Stimulated activated CD8-positive, alpha-beta memory T cell treated with anti-CD3 and anti-CD28 coated beads, Interleukin-12 subunit alpha, Interleukin-12 subunit beta, amount 100 ng/mL, for 24 hours (primary cell): ENCODE results near the gene C11orf42.

Experiments
- DNase-seq: peaks from one replicate; pipeline ENCODE4 v3.0.0-alpha.2; 2020; ENCODE audit errors: extremely low read depth

C11orf42 gene

GRCh38 chr11:6205366-6205765 lies at the start of gene C11orf42:
Gene C11orf42, plus strand, starts transcription at chr11:6205557. Its CDS starts 59 bp downstream, at chr11:6205616.
- DNase-seq: no peak

- DNase-seq: no peak
These were observed 48.6 kb upstream of the C11orf42 start for GRCh38 chr11:6156628-6157359.

GRCh38 chr11:6170226-6170625 lies 35.1 kb upstream of the C11orf42 start, which contains the start of gene OR52B2:
Gene OR52B2, minus strand, starts transcription at chr11:6170326. Its CDS starts 0 bp downstream, at chr11:6170326.
- DNase-seq: no peak

GRCh38 chr11:6175440-6175839 lies 29.9 kb upstream of the C11orf42 start:
- no peak for DNase-seq

GRCh38 chr11:6191742-6192141 lies 13.6 kb upstream of the C11orf42 start:
- no peak for DNase-seq

GRCh38 chr11:6194065-6194581 lies 11.2 kb upstream of the C11orf42 start:
- no peak for DNase-seq

GRCh38 chr11:6196396-6196795 lies 9.0 kb upstream of the C11orf42 start:
- DNase-seq: no peak

- no peak for DNase-seq
These were observed 7.7 kb upstream of the C11orf42 start for GRCh38 chr11:6197466-6198200.

GRCh38 chr11:6199174-6199810 lies 6.1 kb upstream of the C11orf42 start, which contains the start of gene OR52W1:
Gene OR52W1, plus strand, starts transcription at chr11:6199224. Its CDS starts 0 bp downstream, at chr11:6199224.
- no peak for DNase-seq

- no peak for DNase-seq
These were observed 4.4 kb upstream of the C11orf42 start for GRCh38 chr11:6200975-6201374.

GRCh38 chr11:6201481-6201880 lies 3.9 kb upstream of the C11orf42 start:
- no peak for DNase-seq

GRCh38 chr11:6202041-6202440 lies 3.3 kb upstream of the C11orf42 start:
- DNase-seq: no peak

GRCh38 chr11:6203327-6203726 lies 2.0 kb upstream of the C11orf42 start:
- DNase-seq: no peak

- no peak for DNase-seq
These were observed 651 bp upstream of the C11orf42 start for GRCh38 chr11:6204706-6205105.

- no peak for DNase-seq
These were observed 1.3 kb downstream of the C11orf42 start for GRCh38 chr11:6206456-6207180.

GRCh38 chr11:6209801-6210200 lies 4.4 kb downstream of the C11orf42 start:
- DNase-seq: no peak

GRCh38 chr11:6210274-6210955 lies 5.1 kb downstream of the C11orf42 start:
- no peak for DNase-seq

GRCh38 chr11:6214530-6214929 lies 9.2 kb downstream of the C11orf42 start:
- DNase-seq: no peak

- DNase-seq: no peak
These were observed 11.1 kb downstream of the C11orf42 start for GRCh38 chr11:6216501-6216900.

GRCh38 chr11:6217722-6218121 lies 12.4 kb downstream of the C11orf42 start:
- no peak for DNase-seq

GRCh38 chr11:6219359-6219758 lies 14.0 kb downstream of the C11orf42 start:
- no peak for DNase-seq
